Measurements from ENCODE around the gene ADAMTS10.

ADAMTS10 gene

GRCh38 chr19:8609279-8610040 lies 1.1 kb downstream of the ADAMTS10 start:
- peak overlapping the region; percentile 87 for H3K27ac ChIP-seq (ENCODE audit: low read depth, low read length)

GRCh38 chr19:8608941-8609278 lies 1.6 kb downstream of the ADAMTS10 start:
- no peaks in the 10 kb centered on the region for H3K27me3 ChIP-seq (ENCODE audit: control insufficient read depth in 1 of 2, insufficient read depth in 2 of 2, low read length in 2 of 2)
- H3K36me3 ChIP-seq (ENCODE audit: insufficient read depth, low read length): no peaks in the 10 kb centered on the region
- H3K4me1 ChIP-seq (ENCODE audit: insufficient read depth, low read length): peaks cover 7% of the 10 kb centered on the region
- no peaks in the 10 kb centered on the region for H3K9me3 ChIP-seq (ENCODE audit: low read length)
- peak overlapping the region; percentile 76 for H3K9ac ChIP-seq (ENCODE audit: low read length)
- peak overlapping the region; percentile 87 for H3K27ac ChIP-seq (ENCODE audit: low read depth, low read length)
- peak overlapping the region; percentile 63 to 98 for H3K4me3 ChIP-seq (ENCODE audit: low read depth in 1 of 2, low read length in 2 of 2)

More at GRCh38 chr19:8609279-8610040, 1.1 kb downstream of the ADAMTS10 start:
- Histone ChIP-seq H3K4me3 (ENCODE audit: low read depth in 1 of 2, low read length in 2 of 2) (peak overlapping the region; percentile 63 to 98), H3K9me3 (ENCODE audit: low read length) (no peaks in the 10 kb centered on the region), H3K4me1 (ENCODE audit: insufficient read depth, low read length) (peaks cover 7% of the 10 kb centered on the region), H3K36me3 (ENCODE audit: insufficient read depth, low read length) (no peaks in the 10 kb centered on the region), H3K9ac (ENCODE audit: low read length) (peak overlapping the region; percentile 76), H3K27me3 (ENCODE audit: control insufficient read depth in 1 of 2, insufficient read depth in 2 of 2, low read length in 2 of 2) (no peaks in the 10 kb centered on the region)

- H3K36me3 ChIP-seq (ENCODE audit: insufficient read depth, low read length): peaks cover 6% of the 10 kb centered on the region
- no peaks in the 10 kb centered on the region for H3K27me3 ChIP-seq (ENCODE audit: control insufficient read depth in 1 of 2, insufficient read depth in 2 of 2, low read length in 2 of 2)
- no peaks in the 10 kb centered on the region for H3K9me3 ChIP-seq (ENCODE audit: low read length)
- H3K27ac ChIP-seq (ENCODE audit: low read depth, low read length): no peak overlapping the region
- H3K9ac ChIP-seq (ENCODE audit: low read length): no peak overlapping the region
- H3K4me1 ChIP-seq (ENCODE audit: insufficient read depth, low read length): peaks cover 7% of the 10 kb centered on the region
- H3K4me3 ChIP-seq (ENCODE audit: low read depth in 1 of 2, low read length in 2 of 2): no peak overlapping the region
Measured at GRCh38 chr19:8607386-8607785, 3.1 kb downstream of the ADAMTS10 start.

GRCh38 chr19:8605514-8605913 lies 5.0 kb downstream of the ADAMTS10 start:
- no peaks in the 10 kb centered on the region for H3K27me3 ChIP-seq (ENCODE audit: control insufficient read depth in 1 of 2, insufficient read depth in 2 of 2, low read length in 2 of 2)
- no peak overlapping the region for H3K9ac ChIP-seq (ENCODE audit: low read length)
- H3K27ac ChIP-seq (ENCODE audit: low read depth, low read length): no peak overlapping the region
- no peaks in the 10 kb centered on the region for H3K9me3 ChIP-seq (ENCODE audit: low read length)
- no peak overlapping the region for H3K4me3 ChIP-seq (ENCODE audit: low read depth in 1 of 2, low read length in 2 of 2)
- H3K36me3 ChIP-seq (ENCODE audit: insufficient read depth, low read length): peaks cover 12% of the 10 kb centered on the region
- peaks cover 7% of the 10 kb centered on the region for H3K4me1 ChIP-seq (ENCODE audit: insufficient read depth, low read length)

GRCh38 chr19:8601796-8602195 lies 8.7 kb downstream of the ADAMTS10 start:
- Histone ChIP-seq H3K9ac (ENCODE audit: low read length) (no peak overlapping the region), H3K4me1 (ENCODE audit: insufficient read depth, low read length) (no peaks in the 10 kb centered on the region), H3K4me3 (ENCODE audit: low read depth in 1 of 2, low read length in 2 of 2) (no peak overlapping the region), H3K9me3 (ENCODE audit: low read length) (no peaks in the 10 kb centered on the region), H3K27me3 (ENCODE audit: control insufficient read depth in 1 of 2, insufficient read depth in 2 of 2, low read length in 2 of 2) (no peaks in the 10 kb centered on the region), H3K27ac (ENCODE audit: low read depth, low read length) (no peak overlapping the region), H3K36me3 (ENCODE audit: insufficient read depth, low read length) (peaks cover 22% of the 10 kb centered on the region)

GRCh38 chr19:8600816-8601215 lies 9.7 kb downstream of the ADAMTS10 start:
- no peak overlapping the region for H3K4me3 ChIP-seq (ENCODE audit: low read depth in 1 of 2, low read length in 2 of 2)
- no peak overlapping the region for H3K27ac ChIP-seq (ENCODE audit: low read depth, low read length)
- no peak overlapping the region for H3K9ac ChIP-seq (ENCODE audit: low read length)
- peaks cover 28% of the 10 kb centered on the region for H3K36me3 ChIP-seq (ENCODE audit: insufficient read depth, low read length)
- H3K27me3 ChIP-seq (ENCODE audit: control insufficient read depth in 1 of 2, insufficient read depth in 2 of 2, low read length in 2 of 2): no peaks in the 10 kb centered on the region
- no peaks in the 10 kb centered on the region for H3K4me1 ChIP-seq (ENCODE audit: insufficient read depth, low read length)
- H3K9me3 ChIP-seq (ENCODE audit: low read length): no peaks in the 10 kb centered on the region

GRCh38 chr19:8600064-8600463 lies 10.5 kb downstream of the ADAMTS10 start:
- no peak overlapping the region for H3K9ac ChIP-seq (ENCODE audit: low read length)
- H3K4me3 ChIP-seq (ENCODE audit: low read depth in 1 of 2, low read length in 2 of 2): no peak overlapping the region
- no peaks in the 10 kb centered on the region for H3K9me3 ChIP-seq (ENCODE audit: low read length)
- H3K4me1 ChIP-seq (ENCODE audit: insufficient read depth, low read length): no peaks in the 10 kb centered on the region
- peaks cover 28% of the 10 kb centered on the region for H3K36me3 ChIP-seq (ENCODE audit: insufficient read depth, low read length)
- H3K27ac ChIP-seq (ENCODE audit: low read depth, low read length): no peak overlapping the region
- H3K27me3 ChIP-seq (ENCODE audit: control insufficient read depth in 1 of 2, insufficient read depth in 2 of 2, low read length in 2 of 2): no peaks in the 10 kb centered on the region

GRCh38 chr19:8596168-8596567 lies 14.3 kb downstream of the ADAMTS10 start:
- Histone ChIP-seq H3K4me1 (ENCODE audit: insufficient read depth, low read length) (peaks cover 7% of the 10 kb centered on the region), H3K27ac (ENCODE audit: low read depth, low read length) (no peak overlapping the region), H3K36me3 (ENCODE audit: insufficient read depth, low read length) (peaks cover 16% of the 10 kb centered on the region), H3K27me3 (ENCODE audit: control insufficient read depth in 1 of 2, insufficient read depth in 2 of 2, low read length in 2 of 2) (no peaks in the 10 kb centered on the region), H3K4me3 (ENCODE audit: low read depth in 1 of 2, low read length in 2 of 2) (no peak overlapping the region), H3K9ac (ENCODE audit: low read length) (no peak overlapping the region), H3K9me3 (ENCODE audit: low read length) (no peaks in the 10 kb centered on the region)

GRCh38 chr19:8595651-8596050 lies 14.9 kb downstream of the ADAMTS10 start:
- Histone ChIP-seq H3K4me1 (ENCODE audit: insufficient read depth, low read length) (peaks cover 7% of the 10 kb centered on the region), H3K36me3 (ENCODE audit: insufficient read depth, low read length) (peaks cover 16% of the 10 kb centered on the region), H3K27ac (ENCODE audit: low read depth, low read length) (no peak overlapping the region), H3K9ac (ENCODE audit: low read length) (no peak overlapping the region), H3K27me3 (ENCODE audit: control insufficient read depth in 1 of 2, insufficient read depth in 2 of 2, low read length in 2 of 2) (no peaks in the 10 kb centered on the region), H3K9me3 (ENCODE audit: low read length) (no peaks in the 10 kb centered on the region), H3K4me3 (ENCODE audit: low read depth in 1 of 2, low read length in 2 of 2) (no peak overlapping the region)

- Histone ChIP-seq H3K36me3 (ENCODE audit: insufficient read depth, low read length) (peaks cover 14% of the 10 kb centered on the region), H3K4me3 (ENCODE audit: low read depth in 1 of 2, low read length in 2 of 2) (no peak overlapping the region), H3K9me3 (ENCODE audit: low read length) (no peaks in the 10 kb centered on the region), H3K27me3 (ENCODE audit: control insufficient read depth in 1 of 2, insufficient read depth in 2 of 2, low read length in 2 of 2) (no peaks in the 10 kb centered on the region), H3K27ac (ENCODE audit: low read depth, low read length) (no peak overlapping the region), H3K4me1 (ENCODE audit: insufficient read depth, low read length) (peaks cover 7% of the 10 kb centered on the region), H3K9ac (ENCODE audit: low read length) (no peak overlapping the region)
Measured at GRCh38 chr19:8593931-8594330, 16.6 kb downstream of the ADAMTS10 start.

- Histone ChIP-seq H3K36me3 (ENCODE audit: insufficient read depth, low read length) (peaks cover 12% of the 10 kb centered on the region), H3K9ac (ENCODE audit: low read length) (no peak overlapping the region), H3K4me1 (ENCODE audit: insufficient read depth, low read length) (peaks cover 7% of the 10 kb centered on the region), H3K9me3 (ENCODE audit: low read length) (no peaks in the 10 kb centered on the region), H3K27ac (ENCODE audit: low read depth, low read length) (peak overlapping the region; percentile 30), H3K4me3 (ENCODE audit: low read depth in 1 of 2, low read length in 2 of 2) (peak overlapping the region; percentile 45 to 74), H3K27me3 (ENCODE audit: control insufficient read depth in 1 of 2, insufficient read depth in 2 of 2, low read length in 2 of 2) (no peaks in the 10 kb centered on the region)
Measured at GRCh38 chr19:8592231-8593009, 18.1 kb downstream of the ADAMTS10 start.
